SK-N-SH (cell line): ENCODE measurements around the gene SYT13.

ENCODE experiments used
- CTCF ChIP-seq: fragments of 200-600 bp; sonication (generic); IDR thresholded peaks from 2 replicates; pipeline ENCODE4 v1.6.1; 2017; ENCODE audit warnings: antibody characterized with exemption, mild to moderate bottlenecking, moderate library complexity
- REST ChIP-seq: IDR thresholded peaks from 2 replicates; pipeline ENCODE4 v1.6.1; 2012; ENCODE audit warnings: mild to moderate bottlenecking, low read depth, low read length, moderate library complexity
- TAF1 ChIP-seq: IDR thresholded peaks from 2 replicates; pipeline ENCODE4 v1.6.1; 2012; ENCODE audit warnings: low read depth, mild to moderate bottlenecking, low read length, moderate library complexity, borderline replicate concordance
- YY1 ChIP-seq: IDR thresholded peaks from 2 replicates; pipeline ENCODE4 v1.4.0; 2012; ENCODE audit warnings: low read depth, mild to moderate bottlenecking

GRCh38 chr11:45215098-45215865 lies 70.9 kb downstream of the SYT13 start:
- TF ChIP-seq TAF1 (no peak), REST (no peak), YY1 (no peak), CTCF (no peak)
